Measurements from ENCODE around the gene SLC10A6.

The SLC10A6 gene

DNA sequence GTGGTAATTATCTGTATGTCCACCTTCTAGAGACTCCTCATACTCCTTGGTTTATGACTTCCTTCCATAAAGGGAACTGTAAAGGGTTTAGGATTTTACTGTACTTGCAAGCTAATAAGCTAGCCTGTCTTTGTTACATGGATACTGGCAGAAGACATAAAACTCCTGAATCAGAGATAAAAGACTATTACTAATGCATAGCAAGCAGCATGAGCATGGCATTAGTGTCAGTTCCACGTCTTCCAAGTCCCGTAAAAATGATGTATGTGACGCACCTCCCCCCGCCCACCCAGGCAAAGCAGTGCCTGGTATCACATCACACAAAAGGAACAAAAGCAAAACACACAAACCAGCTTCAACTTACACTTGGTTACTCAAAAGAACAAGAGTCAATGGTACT, 71.0 kb downstream of the SLC10A6 start:
- no peak for DNase-seq (ENCODE audit: insufficient read length, low spot score)
- no peak for TF ChIP-seq POLR2A (IDR thresholded peaks at IDR 0.05; ENCODE audit: low read depth, low read length)
- no peak for FAIRE-seq

DNA sequence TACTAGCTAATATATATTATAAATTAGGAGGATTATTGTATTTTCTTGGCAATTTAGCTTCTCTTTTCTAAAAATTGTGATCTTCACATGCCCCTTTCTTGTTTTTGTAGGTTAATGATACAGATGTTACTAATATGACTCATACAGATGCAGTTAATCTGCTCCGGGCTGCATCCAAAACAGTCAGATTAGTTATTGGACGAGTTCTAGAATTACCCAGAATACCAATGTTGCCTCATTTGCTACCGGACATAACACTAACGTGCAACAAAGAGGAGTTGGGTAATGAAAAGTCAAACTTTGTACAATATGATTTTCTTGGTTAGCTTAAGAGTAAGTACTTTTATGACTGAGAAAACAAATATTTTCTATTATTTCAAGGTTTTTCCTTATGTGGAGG, 74.1 kb downstream of the SLC10A6 start:
- no peak for FAIRE-seq
- no peak for DNase-seq (ENCODE audit: insufficient read length, low spot score)
- TF ChIP-seq POLR2A (IDR thresholded peaks at IDR 0.05; ENCODE audit: low read depth, low read length): no peak

Data from H54 (cell line).